Mesenchymal stem cell (in vitro differentiated cells and primary cell): ENCODE measurements around the gene ESR1.

Experiments used
- DNase-seq: peaks from one replicate; pipeline ENCODE4 v3.0.0-alpha.2; 2013
- H2AFZ ChIP-seq: one replicate; pipeline ENCODE4 v1.6.1; 2013; ENCODE audit warnings: low read depth, mild to moderate bottlenecking, control low read depth, inconsistent platforms, low read length, moderate library complexity
- H2AK5ac ChIP-seq: 2 replicates; pipeline ENCODE4 v1.6.1; 2013; ENCODE audit warnings: low read length, moderate library complexity, mild to moderate bottlenecking, inconsistent platforms; ENCODE audit not compliant: severe bottlenecking
- H2BK120ac ChIP-seq: one replicate; pipeline ENCODE4 v1.6.1; 2013; ENCODE audit warnings: low read depth, mild to moderate bottlenecking, inconsistent platforms, low read length, moderate library complexity
- H2BK12ac ChIP-seq, 2 experiments: one replicate each; pipeline ENCODE4 v1.6.1; 2013; ENCODE audit warnings: inconsistent platforms in 2 of 2, low read length in 2 of 2, mild to moderate bottlenecking in 2 of 2, moderate library complexity in 2 of 2, control low read depth in 1 of 2
- H2BK15ac ChIP-seq: one replicate; pipeline ENCODE4 v1.6.1; 2013; ENCODE audit warnings: mild to moderate bottlenecking, low read depth, inconsistent platforms; ENCODE audit not compliant: poor library complexity, severe bottlenecking
- H2BK5ac ChIP-seq: 2 replicates; pipeline ENCODE4 v1.6.1; 2013; ENCODE audit warnings: low read depth, mild to moderate bottlenecking, low read length, control low read depth, inconsistent platforms; ENCODE audit not compliant: poor library complexity, severe bottlenecking
- H3K14ac ChIP-seq, 2 experiments: one replicate each; pipeline ENCODE4 v1.6.1; 2013; ENCODE audit warnings: inconsistent platforms in 2 of 2, low read length in 2 of 2, control low read depth in 1 of 2, mild to moderate bottlenecking in 1 of 2, moderate library complexity in 1 of 2
- H3K18ac ChIP-seq, 2 experiments: one replicate each; pipeline ENCODE4 v1.6.1; 2013; ENCODE audit warnings: inconsistent platforms in 2 of 2, low read length in 2 of 2, control low read depth in 1 of 2, low read depth in 1 of 2, mild to moderate bottlenecking in 1 of 2
- H3K23ac ChIP-seq, 2 experiments: one replicate each; pipeline ENCODE4 v1.6.1; 2013; ENCODE audit warnings: inconsistent platforms in 2 of 2, low read length in 2 of 2, mild to moderate bottlenecking in 2 of 2, moderate library complexity in 2 of 2, control low read depth in 1 of 2
- H3K27ac ChIP-seq: 2 replicates; pipeline ENCODE4 v1.5.1; 2013; ENCODE audit warnings: mild to moderate bottlenecking, moderate library complexity, low read length, control low read depth, inconsistent platforms; ENCODE audit not compliant: poor library complexity, severe bottlenecking
- H3K27me3 ChIP-seq, 2 experiments: 2 replicates each; pipeline versions ENCODE4 v1.6.1 to v1.7.0; 2013; ENCODE audit warnings: low read length in 2 of 2, mild to moderate bottlenecking in 2 of 2, moderate library complexity in 2 of 2, control low read depth in 1 of 2, inconsistent platforms in 1 of 2; ENCODE audit not compliant: control insufficient read depth in 1 of 2, insufficient read depth in 1 of 2
- H3K36me3 ChIP-seq, 2 experiments: 2 replicates each; pipeline versions ENCODE4 v1.6.1 to v1.7.0; 2013; ENCODE audit warnings: low read length in 2 of 2, control low read depth in 1 of 2, inconsistent platforms in 1 of 2, low read depth in 1 of 2, mild to moderate bottlenecking in 1 of 2; ENCODE audit not compliant: insufficient read depth in 2 of 2, control insufficient read depth in 1 of 2
- H3K4ac ChIP-seq, 2 experiments: one replicate each; pipeline ENCODE4 v1.6.1; 2013; ENCODE audit warnings: inconsistent platforms in 2 of 2, low read length in 2 of 2, mild to moderate bottlenecking in 2 of 2, moderate library complexity in 2 of 2, control low read depth in 1 of 2, low read depth in 1 of 2
- H3K4me1 ChIP-seq: 2 replicates; pipeline ENCODE4 v1.6.1; 2013; ENCODE audit warnings: low read depth, low read length, control low read depth; ENCODE audit not compliant: control insufficient read depth, insufficient read depth
- H3K4me2 ChIP-seq: 2 replicates; pipeline ENCODE4 v1.6.1; 2013; ENCODE audit warnings: low read length, mild to moderate bottlenecking, inconsistent platforms; ENCODE audit not compliant: poor library complexity, severe bottlenecking
- H3K4me3 ChIP-seq, 2 experiments: 2 replicates each; pipeline versions ENCODE4 v1.5.1 to v1.7.0; 2013; ENCODE audit warnings: low read length in 2 of 2, mild to moderate bottlenecking in 2 of 2, control low read depth in 1 of 2, low read depth in 1 of 2; ENCODE audit not compliant: insufficient read depth in 1 of 2
- H3K79me1 ChIP-seq: replicated peaks from 2 replicates; pipeline ENCODE4 v1.6.1; 2013; ENCODE audit warnings: mild to moderate bottlenecking, control low read depth, low read length, inconsistent platforms; ENCODE audit not compliant: poor library complexity, severe bottlenecking
- H3K9ac ChIP-seq: 2 replicates; pipeline ENCODE4 v1.7.0; 2013; ENCODE audit warnings: mild to moderate bottlenecking, low read length, moderate library complexity
- H3K9me3 ChIP-seq: 2 replicates; pipeline ENCODE4 v1.7.0; 2013; ENCODE audit warnings: mild to moderate bottlenecking, low read length; ENCODE audit not compliant: control insufficient read depth
- H4K8ac ChIP-seq: one replicate; pipeline ENCODE4 v1.6.1; 2013; ENCODE audit warnings: inconsistent platforms, mild to moderate bottlenecking, low read length, moderate library complexity
- H4K91ac ChIP-seq: one replicate; pipeline ENCODE4 v1.6.1; 2013; ENCODE audit warnings: mild to moderate bottlenecking, low read length, inconsistent platforms
- WGBS: methylation state at CpG from one replicate; pipeline ENCODE4 v1.1.7; 2013; ENCODE audit warnings: mixed read lengths; 5-methylcytosine and 5-hydroxymethylcytosine counted together

Gene ESR1

DNA sequence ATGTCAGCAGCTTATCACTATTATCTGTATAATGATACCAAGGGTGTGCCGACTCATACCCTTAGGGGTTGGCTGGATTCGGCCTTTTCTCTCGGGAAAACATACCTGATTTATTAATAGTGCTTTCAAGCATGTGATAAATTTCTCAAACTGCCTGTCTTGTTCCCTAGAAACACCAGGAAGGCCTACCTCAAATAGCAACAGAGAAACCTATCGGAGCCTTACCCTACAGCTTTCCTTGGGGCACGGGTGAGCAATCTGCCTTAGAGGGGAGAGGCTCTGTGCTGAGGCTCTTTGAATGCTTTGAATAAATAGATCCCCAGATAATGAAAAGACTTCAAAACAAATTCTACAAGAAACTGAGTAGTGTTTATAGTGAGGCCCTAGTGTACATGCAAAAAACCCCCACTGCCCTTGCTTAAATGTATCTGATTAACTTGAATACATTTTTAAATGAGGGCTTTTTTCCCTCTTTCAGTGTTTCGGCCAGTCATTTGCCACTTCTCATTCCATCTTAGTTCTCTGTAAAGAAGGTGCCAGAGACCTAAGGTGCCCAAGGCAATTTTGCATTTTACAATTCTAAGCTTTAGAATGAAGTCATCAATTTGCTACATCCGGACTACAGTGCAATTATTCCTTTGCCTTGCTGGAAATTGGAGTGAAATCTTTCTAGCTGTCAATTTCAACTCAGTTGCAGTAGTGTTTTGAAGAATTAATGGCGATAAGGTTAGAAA, 320.1 kb downstream of the ESR1 start:
- H4K8ac ChIP-seq, result no peak overlapping the region
- no peak overlapping the region for H3K4me2 ChIP-seq
- DNase-seq, result peak; percentile 13
- H2BK15ac ChIP-seq, result no peak overlapping the region
- H3K23ac ChIP-seq, result no peak overlapping the region
- H4K91ac ChIP-seq, result no peak overlapping the region
- H3K79me1 ChIP-seq, result no peaks in the 10 kb centered on the region
- H3K18ac ChIP-seq, result no peak overlapping the region
- H2AK5ac ChIP-seq, result no peak overlapping the region
- no peak overlapping the region for H2BK5ac ChIP-seq
- H3K9ac ChIP-seq, result no peak overlapping the region
- no peak overlapping the region for H2BK12ac ChIP-seq
- H3K4me3 ChIP-seq, result no peak overlapping the region
- no peaks in the 10 kb centered on the region for H3K9me3 ChIP-seq
- no peak overlapping the region for H2AFZ ChIP-seq
- no peaks in the 10 kb centered on the region for H3K27me3 ChIP-seq
- H2BK120ac ChIP-seq, result no peak overlapping the region
- H3K4ac ChIP-seq, result no peak overlapping the region
- no peak overlapping the region for H3K14ac ChIP-seq
- no peak overlapping the region for H3K27ac ChIP-seq
- no peaks in the 10 kb centered on the region for H3K4me1 ChIP-seq
- 100% methylated on average over 5 of the region's 8 CpGs for WGBS
- H3K36me3 ChIP-seq, result peaks cover 23 to 38% of the 10 kb centered on the region in 2 experiments

DNA sequence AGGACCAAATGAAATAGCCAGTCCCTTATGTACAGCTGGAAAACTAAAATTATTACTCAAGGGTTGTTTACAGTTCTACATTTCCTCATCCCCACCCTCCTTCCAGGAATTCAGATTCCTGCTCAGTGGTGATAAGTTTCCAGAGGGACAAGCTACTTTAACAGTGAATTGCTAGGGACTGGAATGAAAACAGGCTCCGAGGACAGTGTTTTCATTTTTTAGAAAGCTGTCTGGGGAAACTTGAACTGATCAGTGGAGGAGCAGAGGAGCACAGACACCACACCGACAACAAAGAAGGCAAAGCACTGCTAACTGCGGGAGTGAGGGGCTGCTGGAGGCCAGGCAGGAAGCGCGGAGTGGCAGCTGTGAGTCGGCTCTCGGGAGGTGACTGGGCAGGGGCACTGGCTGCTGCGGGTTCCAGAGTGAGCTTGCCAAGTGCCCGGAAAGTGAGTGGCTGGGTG, 322.2 kb downstream of the ESR1 start:
- Histone ChIP-seq H3K27ac (no peak overlapping the region), H3K14ac (no peak overlapping the region), H3K4me2 (no peak overlapping the region), H3K4me1 (no peaks in the 10 kb centered on the region), H3K4me3 (peak overlapping the region in 1 of 2 experiments; percentile 69), H3K27me3 (no peaks in the 10 kb centered on the region), H4K91ac (peak overlapping the region; percentile 93), H3K23ac (no peak overlapping the region), H4K8ac (no peak overlapping the region), H3K36me3 (peaks cover 24 to 52% of the 10 kb centered on the region in 2 experiments), H2AFZ (peak overlapping the region; percentile 46), H2BK12ac (no peak overlapping the region), H3K9me3 (no peaks in the 10 kb centered on the region), H2BK120ac (no peak overlapping the region), H3K79me1 (no peaks in the 10 kb centered on the region), H3K4ac (peak overlapping the region in 1 of 2 experiments; percentile 11), H2AK5ac (no peak overlapping the region), H3K18ac (peak overlapping the region; percentile 61 to 65), H2BK5ac (no peak overlapping the region), H2BK15ac (no peak overlapping the region), H3K9ac (peak overlapping the region; percentile 83)
- WGBS, result 76% methylated on average over 7 of the region's 9 CpGs
- DNase-seq, result peak; percentile 53

DNA sequence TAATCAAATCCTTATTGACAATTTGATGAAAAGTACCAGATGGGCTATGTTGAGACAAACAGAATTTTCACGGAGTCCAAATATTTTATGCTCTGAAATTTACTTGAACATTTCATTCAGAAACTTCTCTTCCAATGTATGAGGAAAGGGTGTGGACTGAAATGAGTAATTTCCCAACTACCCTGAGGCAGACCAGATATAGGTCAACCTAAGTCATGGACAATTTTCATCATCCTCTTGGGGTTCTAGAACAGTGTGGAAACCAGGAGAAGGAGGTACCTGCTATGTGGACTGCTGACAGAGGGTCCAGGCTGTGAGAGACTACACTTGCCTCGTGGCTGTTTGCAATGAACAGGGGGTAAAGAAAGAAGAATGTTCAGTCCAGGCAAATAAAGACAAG, 323.0 kb downstream of the ESR1 start:
- Histone ChIP-seq H3K4me3 (peak overlapping the region in 1 of 2 experiments; percentile 69), H2BK15ac (no peak overlapping the region), H3K9ac (peak overlapping the region; percentile 83), H2AFZ (no peak overlapping the region), H3K36me3 (peaks cover 24 to 59% of the 10 kb centered on the region in 2 experiments), H2BK12ac (no peak overlapping the region), H4K8ac (no peak overlapping the region), H3K18ac (no peak overlapping the region), H4K91ac (no peak overlapping the region), H3K4ac (no peak overlapping the region), H3K4me1 (no peaks in the 10 kb centered on the region), H3K27me3 (no peaks in the 10 kb centered on the region), H3K23ac (no peak overlapping the region), H2AK5ac (no peak overlapping the region), H3K27ac (no peak overlapping the region), H2BK5ac (no peak overlapping the region), H3K9me3 (no peaks in the 10 kb centered on the region), H3K14ac (no peak overlapping the region), H3K4me2 (no peak overlapping the region), H3K79me1 (no peaks in the 10 kb centered on the region), H2BK120ac (no peak overlapping the region)
- DNase-seq, result no peak
- 100% methylated on average over 1 of the region's 2 CpGs for WGBS

DNA sequence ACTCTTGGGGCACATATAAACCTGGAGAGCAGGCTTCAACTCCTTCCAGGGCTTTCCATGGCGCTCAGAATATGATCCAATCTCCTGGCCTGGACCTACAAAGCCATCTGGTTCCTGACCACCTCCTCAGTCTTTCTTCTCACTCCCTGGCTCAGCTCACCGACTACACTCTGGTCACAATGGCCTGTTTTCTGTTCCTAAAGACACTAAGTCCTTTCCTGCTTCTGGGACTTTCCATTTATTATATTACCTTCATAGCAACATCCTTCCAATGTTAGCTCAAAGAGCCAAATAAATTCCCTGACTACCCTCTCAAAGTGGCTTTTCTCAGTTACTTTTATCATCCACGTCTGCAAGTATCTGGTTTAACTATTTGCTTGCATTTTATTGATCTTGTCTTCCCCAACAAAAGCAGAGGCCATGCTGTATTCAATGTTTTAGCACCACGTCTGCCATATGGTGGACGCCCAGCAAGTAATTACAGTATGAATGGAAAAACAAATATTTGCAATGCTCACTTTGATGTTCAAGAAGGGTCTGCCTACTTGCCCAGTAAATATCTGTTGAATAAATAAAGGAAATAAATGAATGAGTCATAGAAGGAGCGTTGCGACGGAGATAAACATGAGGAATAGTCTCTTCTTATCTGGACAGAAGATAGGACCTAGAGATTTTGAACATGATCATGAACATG, 328.4 kb downstream of the ESR1 start:
- Histone ChIP-seq H3K14ac (no peak overlapping the region), H3K4me2 (no peak overlapping the region), H2BK120ac (no peak overlapping the region), H2BK12ac (no peak overlapping the region), H3K4me3 (no peak overlapping the region), H3K4me1 (no peaks in the 10 kb centered on the region), H3K79me1 (no peaks in the 10 kb centered on the region), H2BK5ac (no peak overlapping the region), H3K18ac (no peak overlapping the region), H4K91ac (no peak overlapping the region), H3K4ac (no peak overlapping the region), H3K23ac (no peak overlapping the region), H2AFZ (no peak overlapping the region), H2BK15ac (no peak overlapping the region), H3K27me3 (no peaks in the 10 kb centered on the region), H3K27ac (no peak overlapping the region), H4K8ac (no peak overlapping the region), H2AK5ac (no peak overlapping the region), H3K9ac (no peak overlapping the region), H3K36me3 (peaks cover 29 to 88% of the 10 kb centered on the region in 2 experiments), H3K9me3 (no peaks in the 10 kb centered on the region)
- WGBS, result 50% methylated on average over 8 of the region's 8 CpGs
- peak; percentile 34 for DNase-seq
